ENCODE results near the gene PSORS1C2.
"Not testable (repeated sequence)": the region's sequence is repeated elsewhere in the genome, so short reads cannot be mapped to it uniquely, and the experiment has no call there.

The PSORS1C2 gene

DNA sequence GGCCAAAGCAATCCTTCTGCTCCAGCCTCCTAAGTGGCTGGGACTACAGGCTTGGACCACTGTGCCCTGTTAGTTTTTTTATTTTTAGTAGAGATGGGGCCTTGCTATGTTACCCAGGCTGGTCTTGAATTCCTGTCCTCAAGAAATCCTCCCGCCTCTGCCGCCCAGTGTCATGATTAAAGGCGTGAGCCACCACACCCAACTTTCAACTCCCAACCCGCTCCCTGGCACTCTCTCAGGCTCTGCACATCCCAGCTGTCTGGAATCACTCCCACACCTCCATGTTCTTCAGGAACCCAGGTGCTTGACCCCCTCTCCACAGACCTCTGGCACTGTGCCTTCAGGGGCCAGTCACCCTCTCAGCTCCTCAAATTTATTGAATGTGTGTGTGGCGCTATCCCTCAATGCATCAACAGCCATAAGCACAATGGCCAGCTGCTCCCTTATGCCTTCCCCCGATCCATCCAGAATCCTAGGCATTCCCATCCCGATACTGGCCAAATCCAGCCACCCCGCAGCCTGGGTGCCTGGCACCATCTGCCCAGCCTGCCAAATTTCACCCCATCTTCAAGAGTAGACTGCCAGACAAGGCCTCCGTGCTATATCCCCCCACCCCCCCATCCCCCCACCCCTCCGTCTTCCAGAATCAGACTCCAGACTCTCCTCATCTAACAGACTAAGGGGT, 32.3 kb upstream of the PSORS1C2 start:
- Mint-ChIP-seq H3K27ac (no peak overlapping the region), H3K4me1 (peaks cover 7% of the 10 kb centered on the region), H3K4me3 (no peak overlapping the region), H3K27me3 (no peaks in the 10 kb centered on the region), H3K9me3 (no peaks in the 10 kb centered on the region)
- ATAC-seq, result no peak
- no peak for DNase-seq

DNA sequence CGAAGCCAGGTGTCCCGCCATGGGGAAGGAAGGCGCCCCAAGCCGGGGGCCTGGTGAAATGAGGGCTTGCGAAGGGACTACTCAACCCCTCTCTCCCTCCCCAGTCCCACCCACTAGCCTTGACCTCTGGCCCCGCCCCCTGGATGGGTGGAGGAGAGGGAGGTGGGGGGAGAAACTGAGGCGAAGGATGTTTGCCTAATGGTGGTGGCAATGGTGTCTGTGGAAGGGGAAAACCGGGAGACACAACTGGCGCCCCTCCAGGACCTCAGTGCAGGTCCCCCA, 31.7 kb upstream of the PSORS1C2 start, which contains the start of gene POU5F1:
TSS of gene POU5F1 (minus strand) at position 83 of the 282 bp plus-strand sequence. CDS start at position 21, 62 bp downstream.
- Mint-ChIP-seq H3K27ac (peak within 1 kb of the TSS in 1 of 2 donors; percentile 94), H3K4me1 (peaks cover 1% of the 10 kb centered on the region), H3K9me3 (no peaks in the 10 kb centered on the region), H3K4me3 (no peak within 1 kb of the TSS), H3K27me3 (no peaks in the 10 kb centered on the region)
- DNase-seq (no peak), ATAC-seq (no peak)

DNA sequence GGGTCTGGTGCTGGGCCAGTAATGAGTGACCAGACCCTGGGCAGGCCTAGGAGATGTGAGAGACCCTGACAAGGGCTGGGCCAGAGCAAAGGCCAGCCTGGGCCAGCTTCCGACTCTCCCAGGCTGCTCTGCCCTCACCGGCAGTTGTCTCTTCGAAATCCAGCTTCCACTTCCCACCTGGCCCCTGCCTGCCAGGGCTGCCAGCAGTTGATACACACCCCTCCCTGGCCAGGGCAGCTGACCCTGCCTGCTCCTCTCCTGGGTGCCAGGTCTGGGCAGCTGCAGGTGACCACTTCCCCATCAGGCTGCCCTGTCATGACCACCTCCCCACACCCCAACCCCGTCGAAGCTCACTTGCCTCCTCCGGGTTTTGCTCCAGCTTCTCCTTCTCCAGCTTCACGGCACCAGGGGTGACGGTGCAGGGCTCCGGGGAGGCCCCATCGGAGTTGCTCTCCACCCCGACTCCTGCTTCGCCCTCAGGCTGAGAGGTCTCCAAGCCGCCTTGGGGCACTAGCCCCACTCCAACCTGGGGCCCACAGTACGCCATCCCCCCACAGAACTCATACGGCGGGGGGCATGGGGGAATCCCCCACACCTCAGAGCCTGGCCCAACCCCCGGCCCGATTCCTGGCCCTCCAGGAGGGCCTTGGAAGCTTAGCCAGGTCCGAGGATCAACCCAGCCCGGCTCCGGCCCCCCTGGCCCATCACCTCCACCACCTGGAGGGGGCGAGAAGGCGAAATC, 31.2 kb upstream of the PSORS1C2 start:
- H3K9me3 Mint-ChIP-seq, ATAC-seq, H3K4me3 Mint-ChIP-seq, H3K4me1 Mint-ChIP-seq, DNase-seq, H3K27me3 Mint-ChIP-seq: not testable (repeated sequence)
- peak overlapping the region in 1 of 2 donors; percentile 94 for H3K27ac Mint-ChIP-seq

GRCh38 chr6:31169123-31169857, 30.4 kb upstream of the PSORS1C2 start:
- no peaks in the 10 kb centered on the region for H3K9me3 Mint-ChIP-seq
- no peak overlapping the region for H3K4me3 Mint-ChIP-seq
- no peaks in the 10 kb centered on the region for H3K27me3 Mint-ChIP-seq
- DNase-seq (no peak), ATAC-seq (no peak)
- H3K27ac Mint-ChIP-seq, result no peak overlapping the region
- H3K4me1 Mint-ChIP-seq, result peaks cover 12% of the 10 kb centered on the region

DNA sequence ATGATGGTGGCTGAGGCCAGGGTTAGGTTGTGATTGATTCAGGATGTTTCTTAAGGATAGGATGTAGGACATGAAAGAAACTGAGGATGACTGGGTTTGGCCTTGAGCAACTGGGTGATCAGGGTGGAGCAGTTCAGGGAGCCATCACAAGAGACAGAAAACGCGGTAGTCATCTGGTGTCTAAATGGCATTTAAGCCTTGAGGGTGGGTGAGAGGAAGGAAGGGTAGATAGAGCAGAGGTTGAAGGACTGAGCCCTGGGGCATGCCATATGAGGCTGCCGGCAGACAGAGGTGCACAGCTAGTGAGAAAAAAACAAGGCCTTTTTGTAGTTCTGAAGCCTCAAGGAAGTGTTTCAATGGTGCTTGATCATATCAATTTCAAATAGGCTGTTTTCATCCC, 29.7 kb upstream of the PSORS1C2 start:
- Mint-ChIP-seq H3K4me3 (no peak overlapping the region), H3K27ac (peak overlapping the region in 1 of 2 donors; percentile 1), H3K9me3 (no peaks in the 10 kb centered on the region), H3K4me1 (peaks cover 18% of the 10 kb centered on the region), H3K27me3 (no peaks in the 10 kb centered on the region)
- DNase-seq (no peak), ATAC-seq (no peak)

GRCh38 chr6:31165986-31166385, 27.1 kb upstream of the PSORS1C2 start:
- Mint-ChIP-seq H3K4me1 (peaks cover 44% of the 10 kb centered on the region), H3K9me3 (no peaks in the 10 kb centered on the region), H3K27ac (no peak overlapping the region), H3K27me3 (no peaks in the 10 kb centered on the region), H3K4me3 (no peak overlapping the region)
- no peak for ATAC-seq
- no peak for DNase-seq

DNA sequence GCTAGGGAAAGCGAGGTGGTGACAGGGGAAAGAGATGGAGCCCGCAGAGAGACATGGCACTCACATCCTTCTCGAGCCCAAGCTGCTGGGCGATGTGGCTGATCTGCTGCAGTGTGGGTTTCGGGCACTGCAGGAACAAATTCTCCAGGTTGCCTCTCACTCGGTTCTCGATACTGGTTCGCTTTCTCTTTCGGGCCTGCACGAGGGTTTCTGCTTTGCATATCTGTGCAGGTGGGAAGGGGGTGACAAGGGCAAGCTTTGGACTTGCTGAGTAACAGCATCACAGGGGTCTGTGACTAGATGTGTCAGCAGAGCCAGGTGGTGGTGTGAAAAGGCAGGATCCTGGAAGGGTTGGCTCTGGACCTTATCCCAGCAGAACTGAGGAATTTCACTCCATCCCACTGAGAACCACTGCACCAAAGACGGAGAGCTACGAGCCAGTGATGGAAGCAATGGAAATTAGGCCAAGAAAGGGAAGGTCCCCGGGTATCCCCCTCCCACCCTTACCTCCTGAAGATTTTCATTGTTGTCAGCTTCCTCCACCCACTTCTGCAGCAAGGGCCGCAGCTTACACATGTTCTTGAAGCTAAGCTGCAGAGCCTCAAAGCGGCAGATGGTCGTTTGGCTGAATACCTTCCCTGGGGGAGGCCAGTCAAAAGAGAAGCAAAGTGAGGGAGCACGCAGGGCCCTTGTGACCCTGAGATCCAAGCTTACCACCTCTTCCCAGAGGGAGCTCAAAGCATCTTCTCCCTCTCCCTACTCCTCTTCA, 26.4 kb upstream of the PSORS1C2 start:
- not testable (repeated sequence) for H3K27me3 Mint-ChIP-seq, H3K4me3 Mint-ChIP-seq, H3K9me3 Mint-ChIP-seq, H3K27ac Mint-ChIP-seq, DNase-seq
- ATAC-seq, result peak; percentile 32
- H3K4me1 Mint-ChIP-seq, result peaks cover 51% of the 10 kb centered on the region

GRCh38 chr6:31164475-31165063, 25.7 kb upstream of the PSORS1C2 start:
- peaks cover 57% of the 10 kb centered on the region for H3K4me1 Mint-ChIP-seq
- peak; percentile 21 for ATAC-seq
- not testable (repeated sequence) for DNase-seq, H3K27ac Mint-ChIP-seq, H3K4me3 Mint-ChIP-seq, H3K9me3 Mint-ChIP-seq, H3K27me3 Mint-ChIP-seq

DNA sequence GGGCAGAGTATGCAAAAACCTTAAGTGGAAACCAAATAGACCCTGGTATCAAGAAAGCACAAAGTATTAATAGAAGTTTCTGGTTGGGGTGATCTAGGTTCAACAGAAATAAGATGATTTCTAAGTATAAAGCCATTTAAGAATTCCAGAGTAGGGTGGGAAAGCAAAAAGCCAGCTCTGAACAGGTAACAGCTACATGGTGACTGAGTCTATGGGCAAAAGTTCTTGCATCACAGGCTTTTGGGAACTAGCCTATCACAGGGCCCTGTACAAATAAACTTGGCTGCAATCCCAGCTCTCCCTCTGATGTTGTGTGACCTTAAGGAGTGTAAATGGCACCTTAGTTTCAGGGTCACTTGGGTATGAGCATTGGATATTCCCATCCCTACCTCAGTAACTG, 25.1 kb upstream of the PSORS1C2 start:
- H3K4me1 Mint-ChIP-seq, result peaks cover 61% of the 10 kb centered on the region
- H3K27me3 Mint-ChIP-seq, result no peaks in the 10 kb centered on the region
- no peak for DNase-seq
- no peak overlapping the region for H3K4me3 Mint-ChIP-seq
- no peak overlapping the region for H3K27ac Mint-ChIP-seq
- no peaks in the 10 kb centered on the region for H3K9me3 Mint-ChIP-seq
- no peak for ATAC-seq

- Mint-ChIP-seq H3K27ac (no peak overlapping the region), H3K4me3 (no peak overlapping the region), H3K4me1 (peaks cover 66% of the 10 kb centered on the region), H3K9me3 (no peaks in the 10 kb centered on the region), H3K27me3 (no peaks in the 10 kb centered on the region)
- ATAC-seq (no peak), DNase-seq (no peak)
Measured at GRCh38 chr6:31162463-31163165, 23.7 kb upstream of the PSORS1C2 start.

GRCh38 chr6:31161216-31162126, 22.6 kb upstream of the PSORS1C2 start:
- H3K4me3 Mint-ChIP-seq, result peak overlapping the region in 1 of 2 donors; percentile 17

DNA sequence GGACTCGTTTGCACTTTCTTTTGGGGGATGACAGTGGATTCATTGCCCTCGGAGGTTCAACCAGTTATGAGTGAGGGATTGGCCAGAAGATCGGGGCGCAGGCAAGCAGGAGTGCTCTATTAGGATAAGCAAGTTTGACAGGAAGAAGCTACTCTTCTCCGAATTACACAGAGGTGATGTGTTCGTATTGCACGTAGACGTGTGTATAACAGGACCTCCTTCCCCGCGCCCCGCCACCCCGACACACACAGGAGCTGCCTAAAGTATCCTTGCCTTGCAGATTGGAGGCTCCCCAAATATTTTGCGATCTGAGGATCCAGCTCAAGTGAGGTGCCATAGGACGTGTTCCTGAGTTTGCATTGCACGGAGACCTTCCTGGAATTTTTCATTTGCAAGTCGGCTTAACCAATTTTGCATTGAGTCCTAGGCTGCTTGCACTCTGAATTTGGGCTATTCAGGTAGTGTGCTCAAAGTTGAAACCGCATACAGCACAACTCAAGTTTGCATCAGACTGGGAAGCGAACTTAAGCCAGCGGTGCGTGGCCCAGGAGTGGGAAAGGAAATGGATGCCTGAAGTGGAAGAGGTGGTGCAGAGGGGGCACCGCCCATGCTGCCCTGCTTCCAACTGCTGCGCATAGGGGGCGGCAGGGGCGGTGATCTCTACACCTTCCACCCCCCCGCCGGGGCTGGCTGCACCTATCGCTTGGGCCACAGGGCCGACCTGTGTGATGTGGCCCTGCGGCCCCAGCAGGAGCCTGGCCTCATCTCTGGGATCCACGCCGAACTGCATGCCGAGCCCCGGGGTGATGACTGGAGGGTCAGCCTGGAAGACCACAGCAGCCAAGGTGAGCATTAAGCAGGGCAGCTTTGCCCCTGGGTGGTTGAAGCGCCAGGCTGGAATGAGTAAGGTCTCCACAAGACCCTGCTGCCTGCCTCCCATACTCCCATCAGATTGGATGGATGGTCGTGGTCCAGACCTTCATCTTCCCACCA, 20.3 kb upstream of the PSORS1C2 start:
- H3K4me1 Mint-ChIP-seq, result peaks cover 76% of the 10 kb centered on the region
- peak; percentile 38 for ATAC-seq
- peak overlapping the region; percentile 87 to 98 for H3K27ac Mint-ChIP-seq
- no peaks in the 10 kb centered on the region for H3K9me3 Mint-ChIP-seq
- peak overlapping the region; percentile 94 to 100 for H3K4me3 Mint-ChIP-seq
- DNase-seq, result peak; percentile 17 to 29
- no peaks in the 10 kb centered on the region for H3K27me3 Mint-ChIP-seq

More at GRCh38 chr6:31161216-31162126, 22.6 kb upstream of the PSORS1C2 start:
- DNase-seq (no peak), ATAC-seq (no peak)
- Mint-ChIP-seq H3K27ac (peak overlapping the region in 1 of 2 donors; percentile 55), H3K9me3 (no peaks in the 10 kb centered on the region), H3K27me3 (no peaks in the 10 kb centered on the region), H3K4me1 (peaks cover 77% of the 10 kb centered on the region)
